HG03108 (cell line): ENCODE results near the gene KANSL3.
A peak's percentile ranks its signal among the peaks of the same experiment; 100 is the strongest.
"Not testable (repeated sequence)": the region's sequence is repeated elsewhere in the genome, so short reads cannot be mapped to it uniquely, and the experiment has no call there.

ENCODE experiments used
- ATAC-seq: cut with Tn5 transposase; IDR thresholded peaks from one replicate; pipeline ENCODE4 v1.9.1; 2021; ENCODE audit warnings: moderate library complexity; ENCODE audit not compliant: unreplicated experiment

Gene KANSL3

DNA sequence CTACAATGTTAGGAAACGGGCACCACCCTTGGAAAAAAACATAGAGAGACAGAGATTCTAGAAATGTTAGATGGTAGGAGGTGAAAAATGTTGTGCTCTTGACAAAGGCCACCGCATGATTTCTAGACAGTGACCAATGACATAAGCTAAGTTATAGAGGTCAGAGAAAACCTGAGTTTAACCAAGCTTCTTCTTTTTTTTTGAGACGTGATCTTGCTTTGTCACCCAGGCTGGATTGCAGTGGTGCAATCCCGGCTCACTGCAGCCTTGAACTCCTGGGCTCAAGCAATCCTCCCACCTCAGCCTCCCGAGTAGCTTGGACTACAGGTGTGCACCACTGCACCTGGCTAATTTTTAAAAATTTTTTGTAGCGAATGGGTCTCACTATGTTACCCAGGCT lies 17.4 kb upstream of the KANSL3 start:
- no peak for ATAC-seq

DNA sequence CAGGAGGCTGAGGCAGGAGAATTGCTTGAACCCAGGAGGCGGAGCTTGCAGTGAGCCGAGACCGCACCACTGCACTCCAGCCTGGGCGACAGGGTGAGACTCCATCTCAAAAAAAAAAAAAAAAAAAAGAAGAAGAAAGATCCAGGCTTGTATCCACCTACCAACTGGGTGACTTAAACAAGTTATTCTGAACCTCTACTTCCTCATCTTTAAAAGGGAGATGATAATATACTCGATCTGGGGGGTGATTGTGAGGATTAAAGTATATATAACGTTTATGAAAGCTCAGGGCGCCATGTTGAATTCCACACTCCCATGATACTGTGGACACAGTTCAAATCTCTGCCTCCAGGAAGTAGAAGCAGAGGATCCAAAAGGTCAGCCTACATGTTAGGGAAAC lies 16.7 kb upstream of the KANSL3 start:
- ATAC-seq = not testable (repeated sequence)

DNA sequence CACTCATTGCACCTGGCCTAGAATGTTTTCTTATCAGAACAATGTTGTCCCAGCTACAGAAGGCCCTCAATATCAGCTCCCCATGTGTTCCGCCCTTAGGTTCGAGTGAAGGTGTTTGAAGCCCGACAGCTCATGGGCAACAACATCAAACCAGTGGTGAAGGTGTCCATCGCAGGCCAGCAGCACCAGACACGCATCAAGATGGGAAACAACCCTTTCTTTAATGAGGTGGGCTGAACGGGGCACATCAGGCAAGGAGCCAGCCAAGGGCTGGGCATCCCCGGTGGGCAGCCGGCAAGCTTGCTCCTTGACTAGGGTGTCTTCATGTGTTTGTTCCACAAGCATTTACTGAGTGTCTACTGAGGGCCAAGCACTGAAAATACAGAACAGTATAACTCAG lies 13.7 kb upstream of the KANSL3 start:
- no peak for ATAC-seq

GRCh38 chr2:96649342-96649741 lies 11.2 kb upstream of the KANSL3 start:
- no peak for ATAC-seq

GRCh38 chr2:96648306-96648930 lies 10.3 kb upstream of the KANSL3 start:
- no peak for ATAC-seq

GRCh38 chr2:96647681-96648080 lies 9.6 kb upstream of the KANSL3 start:
- ATAC-seq = no peak

DNA sequence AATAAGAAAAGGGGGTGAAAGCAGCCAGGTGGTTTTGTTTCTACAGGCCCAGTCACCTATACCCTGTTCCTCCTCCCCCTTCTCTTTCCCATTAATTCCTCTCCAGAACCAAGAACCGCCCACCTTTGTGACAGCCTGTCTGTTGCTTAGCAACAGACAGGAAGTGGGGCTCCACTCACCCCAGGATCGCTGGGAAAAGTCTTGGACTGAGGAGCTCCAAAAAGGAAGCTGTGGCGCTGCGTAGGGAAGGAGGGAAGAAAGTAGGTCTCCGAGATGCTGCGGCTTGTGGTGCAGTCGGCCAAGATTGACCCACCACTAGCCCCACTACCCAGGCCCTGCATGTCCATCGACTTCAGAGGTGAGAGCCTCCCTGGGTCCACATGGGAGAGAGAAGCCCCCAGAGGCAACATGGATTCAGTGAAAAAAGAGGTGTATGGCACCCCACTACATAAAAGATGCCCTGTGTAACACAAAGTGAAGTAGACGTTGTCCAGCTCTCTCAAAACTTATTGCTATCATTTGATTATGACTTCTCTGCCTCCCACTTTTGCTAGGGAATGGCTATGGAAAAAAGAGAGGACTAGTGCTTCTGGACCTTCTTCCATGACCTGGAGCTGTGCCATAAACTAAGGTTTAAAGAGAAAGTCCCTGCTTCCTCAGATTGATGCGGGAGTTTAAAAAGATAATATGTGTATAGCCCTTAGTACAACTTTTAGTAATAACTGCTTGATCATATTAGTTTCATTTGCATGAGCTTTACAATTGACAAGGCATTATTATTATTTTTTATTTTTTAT lies 4.7 kb upstream of the KANSL3 start, which contains the start of gene FER1L5:
Gene FER1L5, plus strand, starts transcription at position 201 of the 797 bp plus-strand sequence. Its CDS starts 73 bp downstream, at position 274.
- no peak for ATAC-seq

DNA sequence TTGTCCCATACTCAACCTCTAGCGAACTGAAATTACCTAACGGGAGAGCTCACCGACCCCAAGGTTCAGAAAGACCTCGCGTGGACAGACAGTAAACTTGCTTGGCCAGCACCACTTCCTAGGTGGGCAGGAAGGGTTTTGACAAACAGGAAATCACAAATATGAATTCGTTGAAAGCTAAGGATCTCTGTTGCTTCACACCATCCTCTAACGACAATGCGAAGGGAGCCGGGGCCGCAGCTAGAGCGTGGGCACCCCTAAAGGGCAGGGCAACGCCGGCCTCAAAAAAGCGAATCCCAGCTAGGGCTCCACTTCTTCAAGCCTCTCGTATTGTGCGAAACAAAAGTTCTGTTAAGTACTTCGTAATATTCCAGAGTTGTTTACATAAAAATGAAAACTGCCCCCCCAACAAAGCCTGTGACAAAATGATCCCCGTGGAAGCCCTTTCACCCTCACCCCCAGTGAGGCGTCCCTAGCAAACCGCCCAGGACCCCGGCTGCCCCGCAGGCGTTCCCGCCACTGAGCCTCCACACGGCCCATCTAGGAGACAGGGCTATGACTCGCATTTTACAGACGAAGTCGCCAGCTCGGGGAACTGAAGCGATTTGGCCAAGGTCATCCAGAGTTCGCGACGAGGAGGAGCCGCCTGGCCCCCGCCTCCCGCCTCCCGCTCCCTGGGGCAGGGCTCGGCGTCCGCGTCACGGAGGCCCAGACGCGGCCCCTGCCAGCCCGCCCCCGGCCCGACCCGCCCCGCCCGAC lies 548 bp downstream of the KANSL3 start:
- ATAC-seq = peak; percentile 74

- ATAC-seq = no peak
Measured at GRCh38 chr2:96636551-96637171, 1.5 kb downstream of the KANSL3 start.

GRCh38 chr2:96633641-96634040 lies 4.5 kb downstream of the KANSL3 start:
- no peak for ATAC-seq

DNA sequence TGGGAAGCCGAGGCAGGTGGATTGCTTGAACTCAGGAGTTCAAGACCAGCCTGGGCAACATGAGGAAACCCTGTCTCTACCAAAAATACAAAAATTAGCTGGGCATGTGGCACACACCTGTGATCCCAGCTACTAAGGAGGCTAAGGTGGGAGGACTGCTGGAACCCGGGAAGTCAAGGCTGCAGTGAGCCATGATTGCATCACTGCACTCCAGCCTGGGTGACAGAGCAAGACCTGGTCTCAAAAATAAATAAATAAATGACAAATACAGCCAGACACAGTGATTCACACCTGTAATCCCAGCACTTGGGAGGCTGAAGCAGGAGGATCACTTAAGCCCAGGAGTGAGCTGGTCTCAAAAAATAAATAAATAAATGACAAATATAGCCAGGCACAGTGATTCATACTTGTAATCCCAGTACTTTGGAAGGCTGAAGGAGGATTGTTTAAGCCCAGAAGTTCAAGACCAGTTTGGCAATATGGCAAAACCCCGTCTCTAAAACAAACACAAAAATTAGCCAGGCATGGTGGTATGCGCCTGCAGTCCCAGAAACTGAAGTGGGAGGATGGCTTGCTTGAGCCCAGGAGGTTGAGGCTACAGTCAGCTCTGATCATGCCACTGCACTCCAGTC lies 6.2 kb downstream of the KANSL3 start:
- ATAC-seq = no peak

- ATAC-seq = no peak
Measured at GRCh38 chr2:96626553-96626942, 11.6 kb downstream of the KANSL3 start.

GRCh38 chr2:96625571-96626552 lies 12.2 kb downstream of the KANSL3 start:
- no peak for ATAC-seq

- no peak for ATAC-seq
Measured at GRCh38 chr2:96623116-96623515, 15.0 kb downstream of the KANSL3 start.

GRCh38 chr2:96622544-96622943 lies 15.6 kb downstream of the KANSL3 start:
- no peak for ATAC-seq

GRCh38 chr2:96618596-96619283 lies 19.4 kb downstream of the KANSL3 start:
- no peak for ATAC-seq

DNA sequence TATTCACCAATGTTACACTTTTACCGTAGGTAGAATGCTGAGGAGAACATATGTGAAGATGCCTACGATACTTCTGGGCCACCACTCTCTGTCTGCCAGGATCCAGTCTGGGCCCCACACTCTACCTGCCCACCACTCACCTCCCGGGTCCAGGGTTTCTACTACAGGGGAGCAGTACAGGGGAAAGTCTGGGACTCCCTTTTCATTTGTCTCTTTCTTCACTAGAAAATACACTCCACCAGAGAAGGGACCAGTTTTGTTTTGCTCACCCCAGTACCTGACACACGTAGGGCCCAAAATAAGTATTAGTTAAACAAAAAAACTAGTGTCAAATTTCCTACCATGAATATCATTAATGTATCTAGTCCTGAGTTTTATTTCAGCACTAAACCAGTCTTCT lies 21.1 kb downstream of the KANSL3 start:
- no peak for ATAC-seq

DNA sequence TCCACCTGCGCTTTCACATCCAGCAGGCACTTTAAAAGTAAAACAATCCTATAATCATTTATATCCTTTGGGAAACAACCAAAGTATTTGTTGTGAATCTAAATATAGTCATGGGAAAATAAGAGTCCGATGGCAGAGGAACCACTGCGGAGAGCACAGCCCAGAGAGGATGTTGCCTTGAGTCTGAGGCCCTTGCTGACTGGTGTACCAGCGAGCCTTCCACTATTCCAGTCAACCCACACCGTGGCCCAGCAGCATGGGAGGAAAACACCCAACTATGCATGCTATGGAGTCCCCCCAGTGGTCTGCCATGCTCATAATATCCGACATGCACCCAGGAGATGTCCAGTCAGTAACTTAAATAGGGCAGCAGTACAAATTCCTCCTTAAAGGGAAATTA lies 21.6 kb downstream of the KANSL3 start:
- ATAC-seq = no peak

GRCh38 chr2:96616128-96616527 lies 22.0 kb downstream of the KANSL3 start:
- ATAC-seq = no peak
